ENCODE results near the gene PPP4R3A.
"Not testable (repeated sequence)": the region's sequence is repeated elsewhere in the genome, so short reads cannot be mapped to it uniquely, and the experiment has no call there.

Gene PPP4R3A

DNA sequence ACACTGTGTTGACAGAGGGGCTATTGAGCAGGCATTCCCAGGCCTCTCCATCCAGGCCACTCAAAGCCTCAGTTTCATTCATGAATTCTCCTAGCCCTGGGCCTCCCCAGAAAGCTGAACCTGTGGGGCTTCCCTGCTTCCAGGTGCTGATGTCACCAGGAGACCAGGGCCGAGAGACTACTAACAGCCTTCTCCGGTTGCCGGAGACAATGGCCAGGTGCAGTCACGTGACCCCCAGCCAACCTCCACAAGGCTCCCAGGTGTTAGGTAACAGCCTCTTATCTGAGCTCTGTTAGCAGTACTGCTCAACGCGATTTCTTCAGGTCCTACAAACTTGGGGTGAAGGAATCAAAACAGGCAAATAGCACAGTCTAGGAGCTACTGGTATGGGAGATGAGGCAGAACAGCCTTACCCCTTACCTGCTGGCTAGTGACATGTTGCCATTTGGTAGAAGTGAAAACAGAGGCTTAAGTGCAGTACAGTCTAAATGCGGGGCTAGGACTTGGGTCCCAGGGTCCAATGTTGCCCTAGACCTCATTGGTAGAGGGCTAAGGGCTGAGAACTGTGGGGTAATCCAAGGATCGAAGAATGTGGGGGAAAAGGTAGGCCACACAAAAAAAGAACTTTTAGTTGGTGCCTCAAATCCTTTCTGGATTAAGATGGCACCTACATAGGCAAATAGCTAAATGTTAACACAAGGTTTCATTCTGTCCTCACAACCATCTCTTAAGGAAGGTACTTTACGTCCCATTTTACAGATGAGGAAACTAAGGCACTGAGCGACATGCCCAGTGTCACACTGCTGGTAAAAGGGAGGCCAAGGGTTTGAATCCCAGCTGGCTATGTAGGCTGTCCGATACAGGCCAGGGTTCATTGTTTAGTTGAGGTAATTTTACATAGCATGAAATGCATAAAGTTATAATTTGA is 96.3 kb downstream of the PPP4R3A start:
- H3K27ac Mint-ChIP-seq: peak overlapping the region; percentile 100
- peak overlapping the region; percentile 100 for H3K4me3 Mint-ChIP-seq
- H3K9me3 Mint-ChIP-seq: no peaks in the 10 kb centered on the region
- peaks cover 56% of the 10 kb centered on the region for H3K36me3 Mint-ChIP-seq (ENCODE audit: low read depth)
- H3K4me1 Mint-ChIP-seq (ENCODE audit: low read depth): peaks cover 59% of the 10 kb centered on the region
- peaks cover 2% of the 10 kb centered on the region for H3K27me3 Mint-ChIP-seq (ENCODE audit: low read depth)

DNA sequence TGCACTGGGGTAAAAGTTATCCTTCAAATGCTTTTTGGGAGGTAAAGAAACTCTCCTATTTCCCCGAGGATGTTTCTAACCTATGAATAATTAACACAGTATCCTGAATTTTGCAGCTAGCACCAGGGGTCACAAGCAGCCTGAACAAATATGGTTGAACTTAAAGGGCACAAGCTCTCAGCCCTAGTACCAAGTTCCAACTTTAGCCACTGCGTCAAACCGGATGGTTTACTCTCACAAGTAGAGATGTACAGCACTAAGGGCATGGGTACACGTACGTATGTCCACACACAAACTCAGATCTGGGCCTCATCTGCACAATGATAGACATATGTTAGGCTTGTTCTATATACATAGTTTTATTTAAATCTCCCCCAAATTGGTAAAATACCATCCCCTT is 97.2 kb downstream of the PPP4R3A start:
- Mint-ChIP-seq H3K4me1 (ENCODE audit: low read depth) (peaks cover 65% of the 10 kb centered on the region), H3K4me3 (peak overlapping the region; percentile 100), H3K9me3 (no peaks in the 10 kb centered on the region), H3K27me3 (ENCODE audit: low read depth) (no peaks in the 10 kb centered on the region), H3K27ac (peak overlapping the region; percentile 100), H3K36me3 (ENCODE audit: low read depth) (peaks cover 65% of the 10 kb centered on the region)

DNA sequence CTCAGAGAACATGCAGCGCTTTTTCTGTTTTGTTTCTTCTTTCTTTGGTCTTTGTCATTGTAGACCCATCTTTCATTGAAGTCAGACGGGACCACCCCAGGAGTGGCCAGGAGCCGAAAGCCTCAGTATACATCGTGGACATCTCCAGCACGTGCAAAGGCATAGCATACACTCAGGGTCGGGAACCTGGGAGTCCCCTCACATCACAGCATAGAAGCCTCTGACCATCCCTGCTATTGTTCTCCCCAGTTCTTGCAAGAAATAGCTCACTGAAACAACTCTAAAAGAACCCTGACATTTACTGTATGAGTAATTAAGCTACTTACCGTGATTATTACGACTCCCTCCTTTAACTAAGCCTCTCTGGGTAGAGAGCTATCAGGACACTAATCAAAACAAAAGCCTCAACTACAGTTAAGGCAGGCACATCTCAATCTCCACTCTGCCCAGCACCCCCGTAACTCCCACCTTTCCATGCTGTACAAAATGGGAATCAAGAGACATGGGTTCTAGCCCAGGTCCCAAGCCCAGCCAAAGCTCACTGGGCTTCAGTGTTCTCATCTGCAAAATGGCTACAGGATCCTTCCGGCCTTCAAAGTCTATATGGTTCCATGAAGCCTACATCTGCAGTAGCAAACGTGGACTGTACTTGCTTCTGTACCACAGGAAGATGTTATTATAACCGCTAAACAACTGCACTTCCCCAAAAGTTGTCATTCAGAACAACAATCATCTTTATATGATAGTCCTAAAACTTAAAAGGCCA is 99.2 kb downstream of the PPP4R3A start:
- H3K27me3 Mint-ChIP-seq (ENCODE audit: low read depth): no peaks in the 10 kb centered on the region
- H3K27ac Mint-ChIP-seq: peak overlapping the region; percentile 97
- peaks cover 80% of the 10 kb centered on the region for H3K4me1 Mint-ChIP-seq (ENCODE audit: low read depth)
- H3K9me3 Mint-ChIP-seq: no peaks in the 10 kb centered on the region
- peaks cover 76% of the 10 kb centered on the region for H3K36me3 Mint-ChIP-seq (ENCODE audit: low read depth)
- H3K4me3 Mint-ChIP-seq: peak overlapping the region; percentile 88

DNA sequence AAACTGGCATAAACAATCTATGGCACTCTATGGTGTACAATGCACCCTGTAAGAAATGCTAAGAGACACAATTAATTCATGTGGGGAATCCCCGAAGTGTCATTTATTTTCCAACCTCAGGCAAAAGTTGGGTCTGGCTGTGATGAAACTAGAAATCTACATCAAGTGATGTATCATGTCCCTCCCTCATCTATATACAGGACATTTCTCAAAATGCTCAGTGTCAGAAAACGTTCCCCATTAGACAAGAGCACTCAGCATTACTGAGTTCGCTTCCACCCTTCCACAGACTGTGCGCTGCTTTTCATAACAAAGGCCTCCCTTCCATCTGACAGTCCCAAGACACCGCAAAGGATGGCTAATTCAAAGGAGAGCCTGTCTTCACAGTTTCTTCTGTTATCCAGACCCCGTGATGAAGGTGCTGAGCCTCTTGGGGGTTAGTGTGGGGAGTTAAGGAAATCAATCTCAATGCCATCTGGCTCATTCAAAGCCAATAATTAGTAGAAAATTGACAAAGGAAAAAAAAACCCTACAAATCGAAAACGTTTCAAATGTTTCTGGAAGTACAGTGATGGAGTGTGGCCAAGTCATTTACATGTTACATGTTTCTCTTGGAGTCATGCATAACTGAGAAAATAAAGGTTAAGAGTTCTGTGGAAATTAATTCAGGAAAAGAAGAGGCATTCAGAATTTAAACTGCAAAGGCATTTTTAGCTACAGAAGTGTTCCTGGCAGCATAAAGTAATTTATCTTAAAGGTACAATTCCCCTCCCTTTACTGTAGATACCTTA is 100.0 kb downstream of the PPP4R3A start:
- H3K36me3 Mint-ChIP-seq (ENCODE audit: low read depth): peaks cover 72% of the 10 kb centered on the region
- no peaks in the 10 kb centered on the region for H3K27me3 Mint-ChIP-seq (ENCODE audit: low read depth)
- H3K27ac Mint-ChIP-seq: peak overlapping the region; percentile 97
- peaks cover 84% of the 10 kb centered on the region for H3K4me1 Mint-ChIP-seq (ENCODE audit: low read depth)
- peak overlapping the region; percentile 88 for H3K4me3 Mint-ChIP-seq
- no peaks in the 10 kb centered on the region for H3K9me3 Mint-ChIP-seq

DNA sequence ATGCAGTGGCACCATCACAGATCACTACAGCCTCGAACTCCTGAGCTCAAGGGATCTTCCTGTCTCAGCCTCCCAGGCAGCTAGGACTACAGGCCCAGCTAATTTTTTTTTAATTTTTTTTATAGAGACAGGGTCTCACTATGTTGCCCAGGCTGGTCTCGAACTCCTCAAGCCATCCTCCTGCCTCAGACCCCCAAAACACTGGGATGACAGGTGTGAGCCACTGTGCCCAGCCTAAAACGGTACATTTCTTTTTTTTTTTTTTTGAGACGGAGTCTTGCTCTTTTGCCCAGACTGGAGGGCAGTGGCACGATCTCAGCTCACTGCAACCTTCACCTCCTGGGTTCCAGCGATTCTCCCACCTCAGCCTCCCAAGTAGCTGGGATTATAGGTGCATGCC is 100.9 kb downstream of the PPP4R3A start:
- H3K36me3 Mint-ChIP-seq (ENCODE audit: low read depth): peaks cover 66% of the 10 kb centered on the region
- not testable (repeated sequence) for H3K27me3 Mint-ChIP-seq (ENCODE audit: low read depth); H3K9me3 Mint-ChIP-seq; H3K4me3 Mint-ChIP-seq
- peak overlapping the region; percentile 97 for H3K27ac Mint-ChIP-seq
- H3K4me1 Mint-ChIP-seq (ENCODE audit: low read depth): peaks cover 82% of the 10 kb centered on the region
